ENCODE data around the gene TMEM97. TPM values are rescaled to one million over a fixed set of nuclear protein-coding genes. Genes with fewer than 3 reads are reported as not detected.

Gene TMEM97
- total RNA-seq, 1 donor from 2014 or later = 2.5 TPM

Small RNAs within 50 kb of the gene (microRNA-seq; reads per million reads assigned to microRNA genes)
- gene MIR4723 (ENCODE audit: borderline number of aligned reads, borderline replicate concordance) = not detected

Other genes with a start within 250 kb of the TMEM97 start
- 42.5 TPM for gene IFT20, start 16.3 kb downstream of the TMEM97 start, total RNA-seq
- 27.3 TPM for gene TNFAIP1, start 16.6 kb downstream of the TMEM97 start, total RNA-seq
- 45.9 TPM for gene POLDIP2, start 38.3 kb downstream of the TMEM97 start, total RNA-seq
- gene SEBOX, start 46.0 kb downstream of the TMEM97 start, total RNA-seq = not detected
- 2.7 TPM for gene VTN, start 51.1 kb downstream of the TMEM97 start, total RNA-seq
- gene SARM1, start 52.5 kb downstream of the TMEM97 start, total RNA-seq = 10.1 TPM
- 13.8 TPM for gene SLC46A1, start 87.0 kb downstream of the TMEM97 start, total RNA-seq
- not detected for gene SLC13A2, start 154.4 kb downstream of the TMEM97 start, total RNA-seq
- gene FOXN1, start 187.1 kb downstream of the TMEM97 start, total RNA-seq = 3.4 TPM
- gene UNC119, start 233.4 kb downstream of the TMEM97 start, total RNA-seq = 38.1 TPM